HG02852 (cell line): ENCODE data around the gene ALG11.
"Not testable (repeated sequence)": the region's sequence is repeated elsewhere in the genome, so short reads cannot be mapped to it uniquely, and the experiment has no call there.

Experiments
- ATAC-seq: cut with Tn5 transposase; IDR thresholded peaks from one replicate; pipeline ENCODE4 v1.9.1; 2021; ENCODE audit warnings: mild to moderate bottlenecking, moderate library complexity; ENCODE audit not compliant: unreplicated experiment

ALG11 gene

GRCh38 chr13:52026246-52026626, 14.0 kb downstream of the ALG11 start:
- ATAC-seq: no peak

GRCh38 chr13:52027832-52028231, 15.6 kb downstream of the ALG11 start:
- ATAC-seq: no peak

GRCh38 chr13:52029569-52029968, 17.4 kb downstream of the ALG11 start:
- ATAC-seq: no peak

- ATAC-seq: not testable (repeated sequence)
Measured at GRCh38 chr13:52030401-52030800, 18.2 kb downstream of the ALG11 start.

GRCh38 chr13:52033039-52033438, 20.8 kb downstream of the ALG11 start:
- no peak for ATAC-seq

- ATAC-seq: no peak
Measured at GRCh38 chr13:52034616-52035226, 22.5 kb downstream of the ALG11 start.

GRCh38 chr13:52036037-52036436, 23.8 kb downstream of the ALG11 start:
- no peak for ATAC-seq

- no peak for ATAC-seq
Measured at GRCh38 chr13:52043675-52044074, 31.5 kb downstream of the ALG11 start.

- no peak for ATAC-seq
Measured at GRCh38 chr13:52047463-52047862, 35.3 kb downstream of the ALG11 start.

- ATAC-seq: no peak
Measured at GRCh38 chr13:52048516-52048915, 36.3 kb downstream of the ALG11 start.

- no peak for ATAC-seq
Measured at GRCh38 chr13:52051400-52051799, 39.2 kb downstream of the ALG11 start.

GRCh38 chr13:52053460-52053859, 41.3 kb downstream of the ALG11 start:
- no peak for ATAC-seq

- ATAC-seq: not testable (repeated sequence)
Measured at GRCh38 chr13:52061064-52061463, 48.9 kb downstream of the ALG11 start.

- no peak for ATAC-seq
Measured at GRCh38 chr13:52061587-52061986, 49.4 kb downstream of the ALG11 start.

- ATAC-seq: no peak
Measured at GRCh38 chr13:52067237-52067636, 55.0 kb downstream of the ALG11 start.

GRCh38 chr13:52070929-52071523, 58.8 kb downstream of the ALG11 start:
- no peak for ATAC-seq
